Fibroblast of gingiva (primary cell): ENCODE results near the gene GTPBP1.

Source experiments
- DNase-seq: peaks from one replicate; pipeline ENCODE4 v3.0.0-alpha.2; 2011; ENCODE audit warnings: low read depth

GTPBP1 gene

DNA sequence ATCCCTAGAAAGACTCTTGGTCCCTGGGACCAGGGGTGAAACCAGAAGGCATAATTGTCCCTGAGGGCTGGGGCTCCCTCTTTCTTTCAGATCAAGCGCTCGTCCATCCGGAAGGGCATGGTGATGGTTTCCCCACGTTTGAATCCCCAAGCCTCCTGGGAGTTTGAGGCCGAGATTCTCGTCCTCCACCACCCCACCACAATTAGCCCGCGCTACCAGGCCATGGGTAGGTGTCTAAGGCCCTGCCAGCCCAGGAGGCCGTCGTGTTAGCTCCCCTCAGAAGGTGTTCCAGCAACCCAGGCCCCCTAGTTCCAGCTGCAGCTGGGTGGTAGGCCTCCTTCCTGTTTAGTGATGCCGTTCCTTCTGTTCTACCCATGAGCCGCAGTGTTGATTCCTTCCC lies 21.4 kb downstream of the GTPBP1 start:
- no peak for DNase-seq

DNA sequence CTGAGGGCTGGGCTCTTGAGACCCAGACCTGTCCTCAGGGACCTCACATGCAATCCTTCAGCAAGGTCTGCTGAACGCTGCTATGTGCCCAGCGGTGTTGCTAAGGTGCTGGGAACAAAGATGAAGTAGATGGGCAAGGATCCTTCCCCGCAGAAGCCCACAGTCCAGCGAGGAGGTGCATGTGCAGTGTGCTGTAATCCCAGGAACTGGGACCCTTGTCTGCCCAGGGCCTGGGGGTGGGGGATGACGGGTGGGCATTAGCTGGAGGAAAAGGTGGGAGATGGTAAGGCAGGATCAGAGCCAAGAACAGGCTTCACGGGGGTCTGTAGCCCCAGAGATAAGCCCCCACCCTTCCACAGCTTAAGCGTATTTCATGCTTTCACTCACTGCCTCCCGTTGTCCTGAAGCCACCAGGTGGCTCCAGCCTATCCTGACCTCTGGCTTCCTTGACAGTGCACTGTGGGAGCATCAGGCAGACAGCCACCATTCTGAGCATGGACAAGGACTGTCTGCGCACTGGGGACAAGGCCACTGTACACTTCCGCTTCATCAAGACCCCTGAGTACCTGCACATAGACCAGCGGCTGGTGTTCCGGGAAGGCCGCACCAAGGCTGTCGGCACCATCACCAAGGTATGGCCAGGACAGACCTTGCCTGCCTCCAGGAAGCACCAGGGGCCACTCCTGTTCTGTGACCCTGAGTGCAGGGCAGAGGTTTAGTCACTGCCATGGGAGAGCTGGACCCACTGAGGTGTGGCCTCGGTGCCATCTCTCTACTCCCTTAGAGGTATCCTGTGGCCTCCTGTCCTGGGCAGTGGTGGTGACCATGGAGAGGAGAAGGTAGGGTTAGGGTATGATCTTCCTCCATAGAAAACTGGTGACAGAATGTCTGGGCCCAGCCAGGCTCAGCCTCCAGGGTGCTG lies 22.0 kb downstream of the GTPBP1 start:
- no peak for DNase-seq

DNA sequence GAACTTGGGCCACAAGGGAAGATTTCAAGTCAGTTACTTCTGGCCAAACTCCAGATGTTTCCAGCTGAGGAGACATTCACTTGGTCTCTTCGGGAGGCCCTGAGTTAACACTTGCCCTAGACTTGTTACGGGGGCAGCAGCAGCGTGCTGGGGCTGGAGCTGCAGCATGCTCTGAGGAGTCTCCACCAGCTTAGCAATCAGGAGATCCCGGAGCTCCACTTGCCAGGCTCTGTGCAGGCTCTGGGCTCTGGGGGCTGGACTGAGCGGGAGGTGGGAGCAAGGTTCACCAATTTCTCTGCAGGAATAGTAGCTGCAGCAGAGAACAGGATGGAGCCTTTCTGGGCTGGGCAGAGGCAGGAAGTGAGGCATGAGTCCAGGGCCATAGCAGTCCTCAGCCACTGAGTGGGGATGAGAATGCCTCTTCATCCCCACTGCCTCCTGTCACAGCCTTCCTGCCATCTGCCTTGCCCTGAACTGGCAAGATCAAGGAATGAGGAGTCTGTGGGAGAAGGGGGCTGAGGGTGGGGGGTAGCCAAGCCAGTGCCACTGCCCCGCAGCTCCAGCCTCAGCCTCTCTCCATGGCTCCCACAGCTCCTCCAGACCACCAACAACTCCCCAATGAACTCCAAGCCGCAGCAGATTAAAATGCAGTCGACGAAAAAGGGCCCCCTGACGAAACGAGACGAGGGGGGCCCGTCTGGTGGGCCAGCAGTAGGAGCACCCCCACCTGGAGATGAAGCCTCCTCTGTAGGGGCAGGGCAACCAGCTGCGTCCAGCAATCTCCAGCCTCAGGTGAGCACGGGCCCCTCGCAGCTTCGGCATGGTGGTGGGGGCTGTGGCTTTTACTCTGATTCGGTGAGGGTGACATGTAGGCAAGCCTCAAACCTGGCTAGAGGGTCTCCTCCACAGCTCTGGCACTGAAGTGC lies 23.4 kb downstream of the GTPBP1 start:
- DNase-seq, result no peak

DNA sequence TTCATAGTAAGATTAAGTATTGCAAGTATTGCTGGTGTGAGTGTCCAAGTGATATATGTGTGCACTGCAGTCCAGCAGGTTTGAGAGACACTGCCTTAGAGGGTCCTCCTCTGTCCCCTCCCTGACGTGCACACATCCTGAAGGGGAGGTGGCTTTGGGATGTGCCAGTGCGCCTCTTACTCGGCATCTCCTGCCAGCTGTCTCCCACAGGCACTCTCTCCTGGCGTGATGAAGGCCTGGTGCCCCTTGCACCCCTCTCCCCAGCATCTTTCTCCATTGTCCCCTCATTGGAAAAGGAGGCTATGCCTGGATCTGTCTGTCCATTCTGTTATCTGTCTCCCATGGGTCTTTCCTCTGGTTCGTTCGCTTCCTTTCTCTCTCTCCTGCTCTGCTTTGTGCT lies 24.2 kb downstream of the GTPBP1 start:
- no peak for DNase-seq

DNA sequence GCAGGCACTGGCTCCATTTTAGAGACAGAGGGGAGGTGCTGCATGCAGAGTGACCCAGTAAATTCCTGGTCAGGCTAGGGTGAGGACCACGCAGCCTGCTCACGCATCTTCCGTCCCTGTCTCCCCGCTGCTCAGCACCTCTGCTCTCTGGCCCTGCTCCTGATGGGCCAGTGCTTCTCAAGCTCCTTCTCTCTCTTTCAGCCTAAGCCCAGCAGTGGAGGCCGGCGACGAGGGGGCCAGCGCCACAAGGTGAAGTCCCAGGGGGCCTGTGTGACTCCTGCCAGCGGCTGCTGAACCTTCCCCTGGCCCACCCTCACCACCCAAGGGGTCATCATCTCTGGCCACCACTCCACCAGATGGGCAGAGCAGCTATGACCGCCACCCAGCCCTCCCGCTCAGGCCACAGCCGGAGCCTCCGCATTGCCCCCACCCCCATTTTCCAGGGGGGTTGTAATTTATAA lies 24.7 kb downstream of the GTPBP1 start:
- no peak for DNase-seq

DNA sequence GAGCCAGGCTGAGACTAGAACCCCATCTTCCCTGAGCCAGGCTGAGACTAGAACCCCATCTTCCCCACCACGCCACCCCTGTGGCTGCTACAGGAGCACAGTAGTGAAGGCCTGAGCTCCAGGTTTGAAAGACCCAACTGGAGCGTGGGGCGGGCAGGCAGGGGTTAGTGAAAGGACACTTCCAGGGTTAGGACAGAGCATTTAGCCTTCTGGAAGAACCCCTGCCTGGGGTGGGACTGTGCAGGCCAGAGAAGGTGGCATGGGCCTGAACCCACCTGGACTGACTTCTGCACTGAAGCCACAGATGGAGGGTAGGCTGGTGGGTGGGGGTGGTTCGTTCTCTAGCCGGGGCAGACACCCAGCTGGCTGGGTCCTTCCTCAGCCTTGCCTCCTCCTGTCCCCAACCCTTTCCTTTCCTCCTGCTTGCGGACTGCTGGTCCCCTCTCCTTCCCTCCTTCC lies 26.0 kb downstream of the GTPBP1 start:
- no peak for DNase-seq

DNA sequence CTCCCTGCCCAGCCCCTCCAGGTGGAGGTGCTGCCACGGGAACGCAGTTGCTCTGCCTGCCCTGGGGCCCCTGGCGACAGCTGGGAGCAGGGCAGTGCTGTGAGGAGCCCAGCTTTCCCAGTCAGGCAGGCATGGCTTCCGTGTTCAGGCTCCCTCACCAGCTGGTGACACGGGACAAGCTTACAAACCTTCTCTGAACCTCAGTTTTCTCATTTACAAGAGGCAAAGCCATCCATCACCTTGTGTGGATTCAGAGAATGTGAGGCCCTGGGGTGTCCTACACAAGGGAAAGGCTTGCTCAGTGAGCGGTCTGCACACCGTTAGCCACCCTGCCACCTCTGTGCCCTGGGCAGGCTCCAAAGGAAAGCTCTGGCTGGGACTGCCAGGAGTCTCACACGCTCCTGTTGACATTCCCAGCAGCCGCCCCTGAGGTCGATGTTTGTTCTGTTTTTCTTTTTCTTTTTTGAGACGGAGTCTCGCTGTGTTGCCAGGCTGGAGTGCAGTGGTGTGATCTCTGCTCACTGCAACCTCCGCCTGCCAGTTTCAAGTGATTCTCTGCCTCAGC lies 26.6 kb downstream of the GTPBP1 start:
- DNase-seq, result no peak

DNA sequence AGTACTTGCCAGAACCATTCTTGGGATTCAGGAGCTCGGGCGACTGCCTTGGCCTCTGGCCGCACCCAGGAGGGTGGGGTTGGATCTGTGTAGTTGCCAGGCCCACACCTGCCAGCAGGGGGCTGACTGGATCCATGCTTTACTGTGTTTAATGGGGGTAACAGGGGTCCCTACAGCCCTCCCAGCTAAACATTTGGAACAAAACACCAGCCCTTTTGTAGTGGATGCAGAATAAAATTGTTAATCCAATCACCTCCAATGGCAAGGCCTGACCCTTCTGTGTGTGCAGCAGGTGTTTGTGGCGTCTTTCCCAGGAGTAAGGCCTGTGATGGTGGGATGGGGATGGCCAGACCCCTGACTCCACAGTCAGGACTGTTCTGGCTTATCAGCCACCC lies 27.6 kb downstream of the GTPBP1 start:
- no peak for DNase-seq

DNA sequence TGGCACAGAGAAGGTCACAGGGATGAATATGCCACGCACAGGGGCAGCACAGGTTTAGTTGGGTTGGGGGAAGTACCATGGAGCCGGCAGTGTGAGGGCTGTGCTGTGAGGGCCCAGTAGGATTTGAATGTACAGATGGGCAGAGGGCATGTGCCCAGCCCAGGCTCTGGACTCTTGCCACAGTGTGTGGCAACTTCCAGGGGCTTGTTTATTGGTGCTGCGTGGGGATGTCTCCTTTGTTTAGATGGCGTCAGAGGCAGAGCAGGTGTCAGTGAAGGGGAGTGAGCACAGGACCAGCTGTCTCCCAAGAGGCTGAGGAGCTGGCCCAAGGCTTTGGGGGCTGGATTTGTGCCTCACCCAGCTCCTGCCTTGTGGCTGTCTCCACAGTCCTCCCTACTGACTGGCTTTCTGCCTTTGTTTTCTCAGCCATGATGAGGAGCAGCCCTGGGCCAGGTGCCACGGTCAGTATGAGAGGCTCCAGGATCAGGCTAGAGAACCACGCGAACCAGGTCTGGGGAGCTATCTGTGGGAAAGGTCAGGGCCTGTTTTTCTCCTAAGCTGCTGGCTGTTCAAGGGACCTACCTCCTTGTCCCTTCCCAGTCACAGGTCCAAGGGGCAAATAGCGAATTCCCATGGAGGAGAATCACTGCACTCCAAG lies 28.1 kb downstream of the GTPBP1 start:
- DNase-seq, result peak; percentile 73

DNA sequence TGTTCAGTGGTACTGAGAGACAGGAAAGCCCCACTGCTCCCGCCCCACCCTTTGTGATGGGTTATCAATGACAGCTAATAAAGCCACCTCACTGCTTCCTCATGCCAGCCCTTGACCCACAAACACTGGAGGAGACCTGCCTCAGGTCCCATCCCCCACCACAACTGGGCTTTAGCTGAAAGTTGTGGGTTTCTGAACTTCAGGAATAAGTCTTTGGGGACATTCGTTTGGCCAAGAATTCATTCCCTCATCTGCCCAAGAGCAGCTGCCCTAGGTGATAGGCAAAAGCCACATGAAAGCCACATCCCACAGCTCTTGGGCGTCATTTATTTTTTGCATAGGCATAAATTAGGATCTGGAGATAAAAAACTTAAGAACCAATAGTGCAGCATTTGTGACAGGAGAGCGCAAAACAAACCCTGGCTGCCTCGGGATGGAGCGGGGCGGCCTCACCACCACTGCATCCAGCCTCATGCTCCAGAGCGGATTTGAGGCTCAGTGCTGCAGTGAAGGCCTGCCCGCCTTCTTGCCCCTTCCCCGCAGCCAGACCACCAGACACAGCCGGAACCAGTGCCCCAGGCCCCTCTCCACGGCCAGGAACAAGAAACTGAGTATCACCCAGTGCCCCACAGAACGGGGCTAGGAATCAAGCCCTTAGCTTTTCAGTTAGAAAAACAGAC lies 28.8 kb downstream of the GTPBP1 start:
- no peak for DNase-seq

DNA sequence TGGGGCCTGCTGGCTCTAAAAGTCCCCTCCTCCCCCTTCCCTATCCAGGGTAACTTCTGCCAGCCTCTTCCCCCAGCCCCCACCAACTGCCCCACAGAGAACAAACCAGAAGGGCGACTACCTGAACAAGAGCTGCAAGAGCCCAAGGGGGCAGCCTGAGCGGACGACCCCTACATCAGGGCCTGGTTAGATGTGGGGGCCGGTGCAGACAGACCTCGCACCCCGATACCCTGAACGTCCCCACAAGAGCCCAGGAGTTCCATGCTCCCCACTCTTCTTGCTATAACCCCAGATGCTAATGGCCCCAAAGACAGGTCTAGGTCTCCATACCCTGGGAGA lies 29.4 kb downstream of the GTPBP1 start:
- DNase-seq, result no peak

DNA sequence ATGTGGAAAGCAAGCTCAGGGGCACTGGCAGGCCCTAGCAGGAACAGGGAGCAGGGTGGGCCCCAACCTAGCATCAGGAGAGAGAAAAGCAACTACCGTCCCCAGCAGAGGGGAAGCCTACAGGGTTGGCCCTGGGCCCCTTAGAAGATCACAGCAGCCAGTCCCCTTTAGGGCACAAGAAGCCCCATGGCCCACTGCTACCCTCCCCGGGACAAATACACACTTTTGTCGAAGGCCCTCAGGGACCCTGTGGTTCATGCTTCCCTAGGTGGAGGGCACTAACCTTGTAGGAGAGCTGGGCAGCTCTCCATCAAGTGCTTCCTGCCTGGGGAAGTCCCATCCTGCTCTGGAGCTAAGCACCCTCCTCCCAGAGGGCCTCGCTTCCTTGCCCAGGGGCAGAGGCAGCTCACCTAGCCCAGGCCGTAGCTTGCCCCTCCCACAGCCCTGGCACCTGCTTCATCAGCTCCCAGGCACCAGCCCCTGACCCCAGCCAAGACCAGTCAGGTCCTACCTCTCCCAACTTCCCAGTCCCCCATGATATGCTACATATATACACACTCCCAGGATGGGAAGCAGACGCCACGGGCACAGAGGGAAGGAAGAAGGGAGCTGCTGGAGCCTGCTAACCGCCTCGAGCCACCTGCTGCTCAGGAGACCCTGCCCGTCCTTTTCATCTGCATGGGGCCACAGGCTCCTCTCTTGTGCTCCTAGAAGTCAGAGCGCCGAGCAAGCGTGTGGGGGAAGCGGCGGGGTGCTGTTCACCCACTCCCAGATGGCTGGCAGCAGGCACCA lies 29.9 kb downstream of the GTPBP1 start:
- DNase-seq, result no peak

DNA sequence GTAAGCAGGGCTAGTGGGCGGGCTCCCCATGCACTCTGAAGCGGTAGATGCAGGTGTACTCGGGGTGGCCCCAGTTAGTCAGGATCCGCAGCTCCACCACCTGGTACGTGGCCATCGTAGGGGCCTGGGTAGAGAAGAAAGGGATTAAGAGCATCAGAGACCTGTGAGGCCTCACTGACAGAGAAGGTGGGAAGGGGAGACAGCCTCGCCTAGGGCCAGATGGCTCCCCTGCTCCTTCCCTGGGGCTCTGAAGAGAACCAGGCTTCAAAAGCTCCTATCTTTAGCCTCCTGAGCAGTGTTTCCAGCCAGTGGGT lies 30.5 kb downstream of the GTPBP1 start:
- DNase-seq, result no peak

DNA sequence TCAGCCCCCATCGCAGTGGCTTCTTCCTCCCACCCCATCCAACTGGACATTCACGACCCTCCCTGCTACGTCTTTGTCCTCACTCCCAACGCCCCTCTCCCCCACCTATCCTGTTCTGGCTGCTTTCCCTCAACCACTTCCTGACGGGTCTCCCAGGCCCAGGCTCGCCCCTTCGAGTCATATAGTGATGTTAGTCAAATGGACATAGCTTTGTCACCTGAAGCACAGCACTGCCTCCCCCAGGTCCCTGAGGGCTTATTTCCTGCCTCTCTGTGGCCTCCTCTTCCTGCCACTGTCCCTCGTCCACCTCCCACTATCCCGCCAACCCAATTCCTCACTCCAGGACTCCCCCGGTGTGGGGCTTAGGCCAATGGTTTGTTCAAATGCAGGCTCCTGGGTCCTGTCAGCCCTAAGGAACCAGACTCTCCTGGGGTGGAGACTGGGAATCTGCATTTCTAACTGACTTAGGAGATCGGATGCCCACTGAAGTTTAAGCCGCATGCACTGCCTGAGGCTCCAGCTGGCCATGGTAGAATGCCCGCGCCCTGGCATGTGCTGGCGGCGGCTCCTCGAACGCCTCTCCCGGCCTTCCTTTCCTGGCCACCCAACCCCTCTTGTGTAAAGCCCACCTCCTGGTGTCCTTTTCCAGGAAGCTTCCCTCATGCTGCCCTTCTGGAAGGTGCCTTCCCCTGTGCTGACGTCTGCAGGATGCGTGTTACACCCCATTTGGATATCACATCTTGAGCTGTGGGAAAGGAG lies 31.7 kb downstream of the GTPBP1 start:
- DNase-seq, result no peak

DNA sequence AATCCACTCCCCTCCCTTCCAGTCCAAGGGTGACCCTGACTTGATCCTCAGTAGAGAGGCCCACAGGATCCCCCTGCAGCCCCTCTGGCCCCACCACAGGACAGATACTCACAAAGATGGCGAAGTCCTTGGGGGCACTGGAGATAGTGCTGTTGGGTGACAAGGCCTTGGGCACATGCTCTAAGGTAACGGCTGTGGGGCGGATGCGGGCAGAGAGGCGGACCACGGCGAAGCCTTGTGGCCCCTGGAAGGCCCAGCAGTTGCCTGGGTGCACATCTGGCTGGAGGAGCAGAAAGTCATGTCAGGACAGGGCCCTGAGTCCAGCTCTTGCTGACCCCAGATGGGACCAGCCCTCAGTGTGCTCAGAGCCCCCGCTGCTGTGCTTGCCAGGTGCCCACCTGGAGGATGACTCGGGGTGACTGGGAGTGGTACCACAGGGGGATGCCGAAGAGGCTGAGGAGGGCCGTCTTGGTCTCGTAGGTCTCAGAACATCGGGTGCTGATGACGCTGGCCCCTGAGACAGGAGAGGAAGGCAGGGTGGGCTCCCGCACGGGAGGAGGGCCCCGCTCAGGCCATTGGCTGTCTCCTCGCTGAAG lies 32.8 kb downstream of the GTPBP1 start:
- DNase-seq, result no peak

DNA sequence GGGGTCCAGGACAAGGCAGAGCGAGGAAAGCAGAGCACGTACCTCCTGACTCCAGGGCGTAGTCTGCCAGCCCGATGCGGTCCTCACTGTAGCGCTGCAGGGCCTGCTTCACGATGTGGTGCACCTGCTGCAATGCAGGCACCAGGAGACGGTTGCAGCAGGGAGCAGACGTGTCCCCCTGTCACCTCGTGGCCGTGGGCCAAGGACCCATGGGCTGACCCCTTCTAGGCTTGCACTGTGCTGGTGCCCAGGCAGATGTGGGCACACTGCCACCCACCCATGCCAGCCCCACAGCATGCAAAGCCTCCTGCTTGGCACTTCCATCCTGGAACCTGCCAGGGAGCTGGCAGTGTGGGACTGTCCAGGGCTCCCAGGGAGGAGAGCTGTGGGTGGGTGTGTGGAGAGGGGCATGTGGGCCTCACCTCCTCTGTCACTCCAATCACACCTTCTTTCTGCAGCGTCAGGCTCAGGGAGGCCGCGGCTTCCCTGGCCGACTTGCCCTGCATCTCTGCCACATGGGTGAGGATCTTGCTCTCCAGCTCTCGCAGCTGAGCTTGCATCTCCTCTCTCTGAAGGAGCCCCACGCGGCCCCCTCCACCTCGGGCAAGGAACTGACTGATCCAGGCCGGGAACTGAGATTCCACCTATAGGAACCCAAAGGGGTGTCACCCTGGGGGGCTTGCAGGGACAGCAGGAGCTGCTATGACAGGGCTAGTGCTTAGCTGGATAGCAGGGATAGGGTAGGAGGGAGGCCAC lies 33.7 kb downstream of the GTPBP1 start:
- no peak for DNase-seq

DNA sequence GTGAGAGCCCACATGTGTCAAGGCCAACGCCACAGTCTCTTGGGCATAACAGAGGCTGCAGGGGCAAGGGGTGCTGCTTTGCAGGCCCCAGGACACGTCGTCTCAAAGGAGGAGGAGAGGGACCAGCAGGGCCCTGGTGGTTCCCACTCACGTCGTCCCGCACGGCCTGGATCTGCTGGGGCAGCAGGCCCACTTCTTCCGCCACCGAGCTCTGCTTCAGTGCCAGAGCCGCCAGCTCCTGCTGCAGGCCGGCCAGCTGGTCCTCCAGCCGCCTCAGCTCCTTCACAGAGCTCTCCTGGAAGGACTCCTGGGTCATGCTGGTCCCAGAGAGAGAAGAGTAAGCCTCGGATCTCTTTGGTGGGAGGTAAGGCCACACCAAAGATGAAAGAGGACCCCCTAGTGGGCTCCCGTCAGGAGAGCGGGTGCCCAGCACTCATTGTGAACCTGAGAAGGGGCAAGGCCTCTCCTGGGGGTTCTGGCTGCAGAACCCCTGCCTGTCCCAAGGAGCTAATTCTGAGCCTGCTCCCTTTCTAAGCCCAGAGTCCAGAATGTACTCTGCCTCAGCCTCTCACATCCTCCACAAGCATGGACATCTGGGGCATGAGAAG lies 34.5 kb downstream of the GTPBP1 start:
- DNase-seq, result no peak

DNA sequence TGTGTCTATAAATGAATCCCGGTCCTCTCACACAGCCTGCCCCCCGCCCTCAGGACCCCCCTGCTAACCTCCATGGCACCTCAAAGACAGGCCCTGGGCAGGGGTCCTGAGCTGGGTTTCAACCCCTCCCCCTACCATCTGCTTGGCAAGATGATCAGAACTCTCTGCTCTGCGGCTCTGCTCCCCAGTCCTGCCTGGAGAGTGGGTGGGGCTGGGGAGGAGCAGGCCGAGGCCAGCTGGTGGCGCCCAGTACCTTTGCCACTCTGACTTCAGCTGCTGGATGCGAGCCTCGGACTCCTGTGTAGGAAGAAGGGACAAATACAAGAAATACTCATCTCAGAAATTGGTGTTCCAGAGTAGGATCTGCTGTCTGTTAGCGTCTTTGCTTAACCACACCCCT lies 35.0 kb downstream of the GTPBP1 start:
- no peak for DNase-seq

DNA sequence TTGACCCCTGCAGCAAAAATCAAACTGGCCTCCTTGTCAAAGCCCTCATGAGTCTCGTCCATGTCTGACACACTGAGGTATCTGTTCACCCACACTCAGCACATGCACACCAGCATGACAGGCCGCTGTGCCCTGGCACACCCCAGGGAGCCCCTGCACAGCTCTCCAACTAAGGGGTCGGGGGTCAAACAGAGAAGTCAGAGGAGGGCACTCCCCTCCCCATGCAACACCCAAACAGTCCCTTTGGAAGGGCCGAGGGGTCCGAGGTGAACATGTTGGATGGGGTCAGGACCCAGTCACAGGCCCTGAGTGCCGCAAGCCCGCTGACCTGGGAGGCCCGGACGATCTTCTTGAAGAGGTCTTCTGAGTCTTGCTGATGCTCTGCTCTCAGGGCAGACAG lies 35.4 kb downstream of the GTPBP1 start:
- DNase-seq, result no peak
